Uterus (tissue), 2 donors: ENCODE measurements around the gene PID1.

Experiments
- POLR2A ChIP-seq, 2 donors: fragments of 450-650 bp; IDR thresholded peaks; one replicate each; pipeline ENCODE4 v1.6.1; 2016; ENCODE audit warnings: antibody characterized with exemption in 2 of 2, mild to moderate bottlenecking in 1 of 2, moderate library complexity in 1 of 2
- TF ChIP-seq, protein P1 (sequence below), 4 experiments: fragments of 200-600 bp in 2 of 4; fragments of 450-650 bp in 2 of 4; sonication (generic) in 2 of 4; IDR thresholded peaks; one replicate each; pipeline ENCODE4 v1.5.1; 2016 to 2019; ENCODE audit warnings: antibody characterized with exemption in 4 of 4, mild to moderate bottlenecking in 2 of 4, moderate library complexity in 1 of 4

DNA sequence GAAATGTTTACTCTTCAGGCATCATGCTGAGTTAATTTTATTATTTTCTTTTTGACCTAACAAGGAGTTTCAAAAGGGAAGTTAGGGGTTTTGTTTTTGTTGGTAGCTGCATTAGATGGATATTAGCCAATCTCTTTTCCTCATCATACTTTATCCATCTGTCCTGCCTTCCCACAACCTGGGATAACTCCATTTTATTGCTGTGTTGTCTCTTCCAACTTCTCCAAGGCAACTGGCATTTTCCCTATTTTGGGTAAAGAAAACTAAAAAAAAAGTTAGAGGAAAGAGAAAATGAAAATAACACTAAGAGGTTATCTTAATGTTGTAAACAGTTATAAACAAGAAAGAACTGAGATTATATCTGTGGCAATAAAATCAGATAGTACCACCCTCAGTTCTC is 147.0 kb downstream of the PID1 start:
- TF ChIP-seq, protein P1, sequence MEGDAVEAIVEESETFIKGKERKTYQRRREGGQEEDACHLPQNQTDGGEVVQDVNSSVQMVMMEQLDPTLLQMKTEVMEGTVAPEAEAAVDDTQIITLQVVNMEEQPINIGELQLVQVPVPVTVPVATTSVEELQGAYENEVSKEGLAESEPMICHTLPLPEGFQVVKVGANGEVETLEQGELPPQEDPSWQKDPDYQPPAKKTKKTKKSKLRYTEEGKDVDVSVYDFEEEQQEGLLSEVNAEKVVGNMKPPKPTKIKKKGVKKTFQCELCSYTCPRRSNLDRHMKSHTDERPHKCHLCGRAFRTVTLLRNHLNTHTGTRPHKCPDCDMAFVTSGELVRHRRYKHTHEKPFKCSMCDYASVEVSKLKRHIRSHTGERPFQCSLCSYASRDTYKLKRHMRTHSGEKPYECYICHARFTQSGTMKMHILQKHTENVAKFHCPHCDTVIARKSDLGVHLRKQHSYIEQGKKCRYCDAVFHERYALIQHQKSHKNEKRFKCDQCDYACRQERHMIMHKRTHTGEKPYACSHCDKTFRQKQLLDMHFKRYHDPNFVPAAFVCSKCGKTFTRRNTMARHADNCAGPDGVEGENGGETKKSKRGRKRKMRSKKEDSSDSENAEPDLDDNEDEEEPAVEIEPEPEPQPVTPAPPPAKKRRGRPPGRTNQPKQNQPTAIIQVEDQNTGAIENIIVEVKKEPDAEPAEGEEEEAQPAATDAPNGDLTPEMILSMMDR (IDR thresholded peaks at IDR 0.05) = no peak
- TF ChIP-seq POLR2A (IDR thresholded peaks at IDR 0.05) = no peak
